SK-MEL-5 (cell line): ENCODE results near the gene FLOT2. TPM values are rescaled to one million over a fixed set of nuclear protein-coding genes. Genes with fewer than 3 reads are reported as not detected.
"Not testable (repeated sequence)": the region's sequence is repeated elsewhere in the genome, so short reads cannot be mapped to it uniquely, and the experiment has no call there.

Experiments used
- DNase-seq: peaks from one replicate; pipeline ENCODE4 v3.0.0-alpha.2; 2016; ENCODE audit warnings: low read depth, low spot score
- in situ Hi-C: cut with HindIII; loops from 2 replicates; pipeline ENCODE4 v1.10.0; 2016; ENCODE audit warnings: low sequenced_read_pairs, high pct_unique_total_duplicates, low pct_unique_long_range_greater_than_20kb
- total RNA-seq: library from RNA; depleted of rRNA; stranded (reverse); fragments of >200 nt; shearing (Covaris generic); gene quantifications from 2 replicates; pipeline ENCODE4 v1.2.3, GENCODE V29; 2014

FLOT2 gene
- total RNA-seq, 1 experiment from 2014 or later, result 12.6 TPM

DNA sequence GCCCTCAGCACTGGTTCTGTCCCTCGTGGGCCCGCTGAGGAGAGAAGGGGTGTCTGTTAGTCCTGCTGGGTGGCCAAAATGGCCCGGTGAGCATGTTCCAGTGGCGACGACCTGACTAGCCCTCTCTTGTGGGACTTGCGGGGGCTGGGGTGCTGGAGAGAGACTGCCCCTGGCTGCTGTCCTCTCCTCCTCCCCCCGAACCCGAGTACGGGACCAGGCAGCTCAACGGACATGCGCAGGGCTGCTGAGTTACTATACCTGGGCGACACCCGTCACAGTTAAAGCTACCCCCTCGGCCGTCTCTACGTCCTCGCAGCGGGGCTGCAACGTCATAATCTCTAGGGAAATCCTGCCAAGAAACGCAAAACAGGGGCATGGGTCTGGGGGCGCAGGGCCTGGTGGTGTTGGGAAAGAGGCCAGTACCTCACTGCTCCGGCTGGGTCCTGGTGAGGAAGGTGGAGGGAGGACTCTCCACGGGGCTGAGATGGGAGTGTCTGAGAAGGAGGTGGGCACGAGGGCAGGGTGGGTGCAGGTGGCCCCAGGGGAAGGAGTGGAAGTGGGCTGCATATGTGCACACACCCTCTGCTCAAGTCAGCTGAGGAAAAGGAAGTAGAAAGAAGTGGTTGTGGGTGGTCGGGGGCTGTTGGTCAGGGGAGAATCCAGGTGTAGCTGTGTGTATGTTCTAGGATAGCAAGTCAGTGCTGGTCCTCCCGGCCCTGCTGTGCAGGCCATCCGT lies 13.4 kb downstream of the FLOT2 start:
- DNase-seq, result no peak
- in situ Hi-C loops, result no loop called here

DNA sequence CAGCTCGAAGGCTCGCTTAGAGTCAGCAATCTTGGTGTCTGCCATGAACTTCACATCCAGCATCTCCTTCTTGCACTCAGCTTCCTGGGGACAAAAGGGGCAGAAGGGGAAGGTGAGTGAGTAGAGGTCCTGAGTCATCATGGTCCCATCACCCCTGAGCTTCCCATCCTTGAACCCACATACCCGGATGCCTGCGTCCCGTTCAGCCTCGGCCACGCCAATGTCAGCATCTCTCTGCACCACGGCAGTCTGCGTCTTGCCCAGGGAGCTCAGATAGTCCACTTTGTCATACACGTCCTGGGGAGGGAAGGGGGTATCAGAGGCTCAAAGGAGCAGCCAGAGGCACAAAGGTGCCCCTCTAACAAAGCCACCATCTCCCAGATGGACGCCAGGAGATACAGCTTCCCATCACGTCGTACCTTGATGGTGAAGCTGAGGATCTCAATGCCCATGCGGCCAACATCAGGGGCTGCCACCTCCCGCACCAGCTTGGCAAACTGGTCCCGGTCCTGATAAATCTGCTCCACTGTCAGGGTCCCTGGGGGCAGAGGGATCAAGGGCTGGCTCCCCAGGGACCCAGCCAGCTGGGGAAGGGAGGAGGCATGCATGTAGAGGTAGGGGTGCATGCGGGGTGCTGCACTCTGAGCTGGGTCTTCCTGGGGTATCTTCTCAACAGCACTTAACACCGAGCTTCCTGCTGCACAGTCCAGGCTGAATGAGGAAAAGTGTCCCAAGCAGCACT lies 15.2 kb downstream of the FLOT2 start:
- in situ Hi-C loops, result no loop called here
- no peak for DNase-seq

- in situ Hi-C loops, result no loop called here
- no peak for DNase-seq
These were observed 15.9 kb downstream of the FLOT2 start for GRCh38 chr17:28881533-28882056.

- in situ Hi-C loops, result no loop called here
- no peak for DNase-seq
These were observed 17.0 kb downstream of the FLOT2 start for GRCh38 chr17:28880572-28880945.

GRCh38 chr17:28879886-28880571 lies 17.5 kb downstream of the FLOT2 start:
- no peak for DNase-seq
- in situ Hi-C loops, result no loop called here

GRCh38 chr17:28878981-28879380 lies 18.6 kb downstream of the FLOT2 start:
- in situ Hi-C loops, result no loop called here
- DNase-seq, result peak; percentile 71

DNA sequence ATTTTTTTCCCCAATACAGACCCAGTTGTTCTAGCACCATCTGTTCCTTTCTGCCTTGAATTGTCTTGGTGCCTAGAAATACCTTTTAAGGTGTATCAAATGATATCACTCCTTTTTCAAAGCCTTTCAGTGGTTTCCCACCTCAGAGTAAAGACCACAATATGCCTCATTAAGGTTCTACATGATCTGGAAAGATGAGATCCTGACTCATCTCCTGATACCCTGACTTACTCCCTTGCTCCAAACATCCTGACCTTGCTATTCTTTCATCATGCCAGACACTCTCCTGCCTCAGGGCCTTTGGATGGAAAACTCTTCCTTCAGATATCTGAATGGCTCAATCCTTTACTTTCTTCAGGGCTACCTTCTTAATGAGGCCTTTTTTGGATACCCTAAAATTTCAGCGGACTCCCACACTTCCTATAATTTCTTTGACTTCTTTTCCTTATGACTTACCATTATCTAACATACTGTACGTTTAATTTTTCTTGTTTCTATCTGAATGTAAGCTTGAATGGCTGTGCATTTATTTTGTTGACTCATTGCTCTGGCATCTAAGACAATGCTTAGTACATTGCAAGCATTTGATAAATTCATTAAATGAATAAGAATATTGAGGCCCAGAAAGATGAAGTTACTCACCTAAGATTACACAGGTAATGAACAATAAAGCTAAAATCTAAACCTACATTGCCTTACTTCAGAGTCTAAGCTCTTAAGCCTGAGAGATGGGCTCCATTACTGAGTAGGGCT lies 19.2 kb downstream of the FLOT2 start:
- in situ Hi-C loops, result no loop called here
- no peak for DNase-seq

GRCh38 chr17:28877150-28877711 lies 20.3 kb downstream of the FLOT2 start:
- in situ Hi-C loops, DNase-seq: not testable (repeated sequence)

DNA sequence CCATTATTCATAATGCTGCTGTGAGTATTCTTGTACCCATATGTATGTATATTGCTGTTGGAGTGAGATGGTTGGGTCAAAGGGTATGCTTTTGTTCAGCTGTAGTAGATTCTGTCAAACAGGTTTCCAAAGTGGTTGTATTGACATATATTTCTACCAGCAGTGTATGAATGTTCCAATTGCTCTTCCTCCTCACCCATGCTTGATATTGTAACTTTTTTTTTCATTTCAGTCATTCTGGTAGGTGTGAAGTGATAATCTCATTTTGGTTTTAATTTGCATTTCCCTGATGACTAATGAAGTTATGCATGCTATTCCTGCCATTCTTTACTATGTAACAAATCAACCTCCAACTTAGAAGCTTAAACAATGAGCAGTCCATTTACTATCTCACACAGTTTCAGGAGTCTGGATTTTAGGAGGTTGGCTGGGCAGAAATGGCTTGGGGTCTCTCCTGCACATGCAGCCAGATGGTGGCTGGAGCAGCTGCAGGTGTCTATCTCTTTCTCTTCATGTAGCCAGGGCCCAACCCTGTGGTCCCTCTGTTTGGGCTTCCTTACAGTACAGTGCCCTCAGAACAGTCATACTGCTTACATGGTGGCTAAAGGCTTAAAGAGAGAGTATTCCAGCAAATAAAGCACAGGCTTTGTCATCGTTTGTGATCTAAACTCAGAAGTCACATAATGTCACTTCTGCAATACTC lies 21.5 kb downstream of the FLOT2 start:
- in situ Hi-C loops, result no loop called here
- DNase-seq, result no peak

DNA sequence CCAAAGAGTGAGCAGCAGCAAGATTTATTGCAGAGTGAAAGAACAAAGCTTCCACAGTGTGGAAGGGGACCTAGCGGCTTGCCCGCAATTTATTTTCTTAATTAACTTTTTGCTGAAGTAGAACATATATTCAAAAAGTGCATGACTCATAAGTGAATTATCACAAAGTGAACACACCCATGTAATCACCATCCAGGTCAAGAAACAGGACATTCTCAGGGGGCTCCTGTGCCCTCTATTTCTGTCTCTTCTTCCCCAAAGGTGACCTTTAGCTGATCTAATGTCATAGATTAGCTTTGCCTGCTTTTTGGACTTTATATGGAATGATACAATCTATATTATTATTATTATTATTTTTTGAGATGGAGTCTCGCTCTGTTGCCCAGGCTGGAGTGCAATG lies 22.8 kb downstream of the FLOT2 start:
- DNase-seq, result no peak
- in situ Hi-C loops, result no loop called here

DNA sequence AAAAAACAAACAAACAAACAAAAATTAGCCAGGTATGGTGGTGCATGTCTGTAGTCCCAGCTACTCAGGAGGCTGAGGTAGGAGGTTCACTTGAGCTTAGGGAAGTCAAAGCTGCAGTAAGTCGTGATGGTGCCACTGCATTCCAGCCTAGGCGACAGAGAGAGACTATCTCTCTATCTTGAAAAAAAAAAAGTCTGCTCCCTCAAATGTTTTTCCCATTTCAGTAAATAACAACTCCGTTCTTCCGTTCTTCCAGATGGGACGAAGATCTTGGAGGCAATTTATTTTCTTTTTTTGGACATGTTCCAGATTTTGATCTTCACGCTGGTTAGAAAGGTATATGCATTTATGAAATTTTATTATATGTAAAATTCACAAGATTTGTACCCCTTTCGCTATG lies 23.7 kb downstream of the FLOT2 start:
- DNase-seq, result no peak
- in situ Hi-C loops, result no loop called here

DNA sequence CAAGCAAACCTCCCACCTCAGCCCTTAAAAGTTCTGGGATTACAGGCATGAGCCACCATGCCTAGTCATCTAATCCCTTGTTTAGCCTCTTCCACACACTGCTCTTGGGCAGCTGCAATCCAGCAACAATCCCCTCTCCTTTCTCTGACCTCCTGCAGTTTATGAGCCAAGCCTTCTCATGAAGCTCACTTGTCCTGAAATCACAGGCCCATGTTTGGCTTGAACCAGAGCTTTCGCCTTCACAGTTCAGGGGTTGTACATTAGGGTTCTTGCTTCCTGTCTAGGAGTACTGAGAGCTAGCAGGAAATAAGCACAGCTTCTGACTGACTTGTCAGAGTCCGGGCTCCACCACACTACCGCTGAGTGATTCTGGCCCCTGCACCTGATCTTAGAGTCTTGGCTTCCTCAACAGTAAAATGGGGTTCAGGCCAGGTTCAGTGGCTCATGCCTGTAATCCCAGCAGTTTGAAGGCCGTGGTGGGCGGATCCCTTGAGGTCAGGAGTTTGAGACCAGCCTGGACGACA lies 26.4 kb downstream of the FLOT2 start:
- in situ Hi-C loops, result no loop called here
- no peak for DNase-seq

GRCh38 chr17:28867276-28867675 lies 30.3 kb downstream of the FLOT2 start:
- in situ Hi-C loops, result no loop called here
- DNase-seq, result no peak

DNA sequence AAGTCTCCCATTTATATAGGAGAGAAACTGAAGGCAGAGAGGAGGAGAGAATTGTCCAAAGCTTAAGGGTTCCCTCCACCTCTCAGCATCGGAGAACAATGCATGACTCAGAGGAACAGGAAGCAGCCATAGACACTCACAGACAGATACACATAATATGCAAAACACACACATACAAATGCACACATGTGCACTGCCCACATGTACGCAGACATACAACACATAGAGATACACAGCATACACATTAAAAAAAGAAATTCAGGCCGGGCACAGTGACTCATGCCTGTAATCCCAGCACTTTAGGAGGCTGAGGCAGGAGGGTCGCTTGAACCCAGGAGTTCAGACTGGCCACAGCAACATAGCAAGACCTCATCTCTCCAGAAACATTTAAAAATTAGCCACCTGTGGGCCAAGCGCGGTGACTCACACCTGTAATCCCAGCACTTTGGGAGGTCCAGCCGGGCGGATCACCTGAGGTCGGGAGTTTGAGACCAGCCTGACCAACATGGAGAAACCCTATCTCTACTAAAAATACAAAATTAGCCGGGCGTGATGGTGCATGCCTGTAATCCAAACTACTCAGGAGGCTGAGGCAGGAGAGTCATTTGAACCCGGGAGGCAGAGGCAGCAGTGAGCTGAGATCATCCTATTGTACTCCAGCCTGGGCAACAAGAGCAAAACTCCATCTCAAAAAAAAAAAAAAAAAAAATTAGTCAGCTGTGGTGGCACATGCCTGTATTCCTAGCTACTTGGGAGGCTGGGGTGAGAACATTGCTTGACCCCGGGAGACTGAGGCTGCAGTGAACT lies 31.4 kb downstream of the FLOT2 start:
- no peak for DNase-seq
- in situ Hi-C loops, result no loop called here

- in situ Hi-C loops, result no loop called here
- no peak for DNase-seq
These were observed 32.3 kb downstream of the FLOT2 start for GRCh38 chr17:28864991-28865849.
